SK-N-MC (cell line): ENCODE results near the gene SLC23A1.
"Not testable (repeated sequence)": the region's sequence is repeated elsewhere in the genome, so short reads cannot be mapped to it uniquely, and the experiment has no call there.

ENCODE experiments used
- DNase-seq: peaks from one replicate; pipeline ENCODE4 v3.0.0-alpha.2; 2011; ENCODE audit warnings: low read depth, low spot score
- H3K27ac ChIP-seq: fragments of 200-600 bp; sonication (generic); 2 replicates; pipeline ENCODE4 v1.5.1; 2016; ENCODE audit warnings: mixed run types
- H3K36me3 ChIP-seq: fragments of 200-600 bp; sonication (generic); 2 replicates; pipeline ENCODE4 v1.6.1; 2017; ENCODE audit warnings: antibody characterized with exemption, low read length, mixed read lengths; ENCODE audit not compliant: insufficient read depth
- H3K4me3 ChIP-seq: fragments of 200-600 bp; sonication (generic); 2 replicates; pipeline ENCODE4 v1.5.1; 2016
- H3K9ac ChIP-seq: fragments of 200-600 bp; sonication (generic); 2 replicates; pipeline ENCODE4 v1.8.0; 2017; ENCODE audit warnings: mixed run types, mixed read lengths; ENCODE audit not compliant: insufficient read length
- H3K9me3 ChIP-seq: fragments of 200-600 bp; sonication (generic); 2 replicates; pipeline ENCODE4 v1.6.1; 2017; ENCODE audit warnings: low read depth, mild to moderate bottlenecking, antibody characterized with exemption, low read length, moderate library complexity, mixed read lengths
- EZH2 ChIP-seq: fragments of 200-600 bp; sonication (generic); IDR thresholded peaks from one replicate; pipeline ENCODE4 v1.6.1; 2017; ENCODE audit warnings: antibody characterized with exemption
- FOXP2 ChIP-seq: optimal IDR thresholded peaks from 2 replicates; pipeline ENCODE3; 2011; ENCODE audit warnings: mild to moderate bottlenecking, moderate library complexity; ENCODE audit not compliant: insufficient read depth; ENCODE audit errors: extremely low read length, control extremely low read depth
- POLR2AphosphoS5 ChIP-seq: IDR thresholded peaks from 2 replicates; pipeline ENCODE4 v1.6.1; 2012; ENCODE audit warnings: mild to moderate bottlenecking, low read depth, low read length, borderline replicate concordance

SLC23A1 gene

DNA sequence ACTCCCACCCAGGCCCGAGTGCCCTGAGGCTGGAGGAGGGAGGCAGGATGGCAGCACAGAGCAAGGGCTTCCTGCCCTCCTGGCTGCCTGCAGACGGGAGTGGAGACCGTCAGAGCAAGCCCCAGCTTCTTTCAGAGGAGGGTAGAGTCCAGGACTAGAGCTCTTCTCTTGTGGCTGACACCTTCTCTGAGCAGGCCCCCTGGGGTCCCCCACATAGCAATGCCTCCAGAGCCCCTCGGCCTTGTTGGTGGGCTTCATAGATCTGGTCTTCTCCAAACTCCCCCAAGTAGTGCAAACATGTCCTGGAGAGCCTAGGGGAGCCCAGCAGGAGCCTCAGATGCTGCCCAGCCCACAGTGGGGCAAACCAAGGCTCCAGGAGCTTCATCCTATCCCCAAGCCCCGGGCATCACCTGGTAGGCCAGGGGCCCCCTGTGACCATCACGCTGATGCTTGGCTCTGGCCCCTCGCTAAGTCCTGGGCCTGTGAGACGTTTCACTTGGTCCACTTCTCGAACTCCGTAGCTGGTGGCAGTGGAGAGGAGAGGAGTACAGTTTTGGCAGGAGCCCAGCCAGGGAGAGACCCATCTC lies 4.6 kb upstream of the SLC23A1 start:
- no peak overlapping the region for H3K4me3 ChIP-seq
- TF ChIP-seq EZH2 (no peak), FOXP2 (no peak), POLR2AphosphoS5 (no peak)
- H3K9ac ChIP-seq = no peak overlapping the region
- H3K9me3 ChIP-seq = no peaks in the 10 kb centered on the region
- no peak overlapping the region for H3K27ac ChIP-seq
- no peaks in the 10 kb centered on the region for H3K36me3 ChIP-seq
- DNase-seq = no peak

DNA sequence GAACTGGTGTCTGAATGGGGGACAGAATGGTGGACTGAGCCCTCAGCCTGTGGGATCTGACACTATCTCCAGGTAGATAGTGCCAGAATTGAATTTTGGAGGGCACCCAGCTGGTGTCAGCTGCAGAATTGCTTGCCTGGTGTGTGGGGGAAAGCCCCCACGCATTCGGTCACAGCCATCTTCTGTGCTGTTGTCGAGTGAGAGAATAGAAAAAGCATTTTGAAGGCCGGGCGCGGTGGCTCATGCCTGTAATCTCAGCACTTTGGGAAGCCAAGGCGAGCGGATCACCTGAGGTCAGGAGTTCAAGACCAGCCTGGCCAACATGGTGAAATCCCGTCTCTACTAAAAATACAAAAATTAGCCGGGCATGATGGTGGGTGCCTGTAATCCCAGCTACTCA lies 3.9 kb upstream of the SLC23A1 start:
- H3K36me3 ChIP-seq, DNase-seq, H3K4me3 ChIP-seq, H3K9ac ChIP-seq, H3K27ac ChIP-seq, H3K9me3 ChIP-seq: not testable (repeated sequence)

DNA sequence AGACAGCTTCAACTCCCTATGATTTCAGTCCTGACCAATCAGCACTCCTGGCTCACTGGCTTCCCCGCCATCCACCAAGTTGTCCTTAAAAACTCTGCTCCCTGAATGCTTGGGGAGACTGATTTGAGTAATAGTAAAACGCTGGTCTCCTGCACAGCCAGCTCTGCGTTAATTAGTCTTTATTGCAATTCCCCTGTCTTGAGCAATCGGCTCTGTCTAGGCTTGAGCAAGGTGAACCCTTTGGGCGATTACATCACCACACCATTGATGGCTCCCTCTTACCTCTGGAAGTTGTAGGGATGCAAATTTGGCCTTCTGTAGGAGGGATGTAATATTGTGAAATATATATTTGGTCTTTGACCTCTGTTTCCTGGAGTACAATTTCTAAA lies 2.9 kb upstream of the SLC23A1 start:
- no peak overlapping the region for H3K27ac ChIP-seq
- H3K36me3 ChIP-seq = no peaks in the 10 kb centered on the region

DNA sequence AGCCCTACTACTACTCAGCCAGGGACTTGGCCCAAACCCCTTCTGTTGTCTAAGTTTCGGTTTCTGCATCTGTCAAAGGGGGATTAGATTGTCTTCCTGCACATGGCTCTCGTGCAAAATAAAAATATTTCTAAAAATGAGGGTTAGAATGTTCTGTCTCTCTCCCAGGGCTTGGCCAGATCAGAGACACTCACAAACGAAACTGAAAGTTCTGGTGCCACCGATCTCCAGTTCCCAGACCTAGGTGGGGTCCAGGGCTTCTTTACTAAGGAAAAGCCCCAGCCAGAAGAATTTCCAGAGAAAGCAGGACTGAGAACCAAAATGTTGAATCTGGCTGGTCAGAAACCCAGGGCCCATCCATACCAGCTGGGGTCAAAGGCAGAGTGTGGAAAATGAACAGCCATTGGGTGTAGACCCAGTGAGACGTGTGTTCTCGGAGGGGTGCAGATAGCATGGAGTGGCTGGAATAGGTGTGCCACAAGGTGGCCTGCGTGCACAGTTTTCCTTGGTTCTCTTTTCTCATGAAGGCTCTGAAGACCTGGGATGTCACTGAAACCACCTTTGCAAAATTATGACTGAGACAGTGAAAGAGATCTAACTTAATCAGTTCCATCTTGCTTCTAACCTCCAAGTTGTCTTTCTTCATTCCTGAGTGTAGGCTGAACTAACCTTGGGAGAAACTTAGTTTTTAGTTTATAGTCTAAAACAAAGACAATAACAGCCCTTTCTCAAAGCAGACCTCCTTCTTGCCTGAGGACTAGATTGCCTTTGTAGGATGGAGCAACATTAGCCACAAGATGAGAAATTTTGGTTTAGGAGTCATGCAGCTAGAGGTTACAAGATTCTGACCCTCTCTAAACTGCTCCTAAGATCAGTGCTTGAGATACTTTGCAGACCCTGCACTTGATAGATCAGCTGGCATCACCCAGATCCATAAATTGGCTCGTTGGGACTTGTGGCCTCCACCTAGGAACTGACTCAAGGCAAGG lies 2.3 kb upstream of the SLC23A1 start:
- no peaks in the 10 kb centered on the region for H3K36me3 ChIP-seq
- H3K9me3 ChIP-seq = no peaks in the 10 kb centered on the region
- TF ChIP-seq POLR2AphosphoS5 (no peak), EZH2 (no peak), FOXP2 (no peak)
- H3K4me3 ChIP-seq = no peak overlapping the region
- no peak overlapping the region for H3K9ac ChIP-seq
- H3K27ac ChIP-seq = no peak overlapping the region
- no peak for DNase-seq

More for the DNA sequence above, 2.9 kb upstream of the SLC23A1 start:
- H3K9ac ChIP-seq = no peak overlapping the region
- no peak overlapping the region for H3K4me3 ChIP-seq
- DNase-seq = no peak
- TF ChIP-seq FOXP2 = no peak
- no peak for TF ChIP-seq EZH2
- TF ChIP-seq POLR2AphosphoS5 = no peak
- H3K9me3 ChIP-seq = no peaks in the 10 kb centered on the region

DNA sequence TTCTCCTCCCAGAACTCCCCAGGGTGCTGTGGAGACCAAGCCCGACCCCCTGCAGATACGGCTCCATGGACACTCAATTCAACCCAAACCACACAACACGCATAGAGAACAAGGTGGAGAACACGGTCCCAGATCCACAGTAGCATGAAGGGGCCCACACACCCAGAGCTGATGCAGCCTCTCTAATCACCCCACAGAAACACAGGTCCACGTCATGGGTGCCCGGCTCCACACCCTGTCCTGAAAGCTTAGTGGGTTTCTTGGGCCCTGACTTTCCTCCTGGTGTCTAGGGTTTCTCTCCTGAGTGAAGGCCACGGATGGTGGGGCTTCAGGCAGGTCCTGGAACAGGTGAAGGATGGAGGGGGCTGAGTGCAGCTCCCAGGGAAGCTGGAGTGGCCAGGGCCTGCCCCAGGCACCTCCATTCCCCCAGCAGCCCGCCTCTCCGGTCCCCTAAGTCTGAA lies 1.5 kb upstream of the SLC23A1 start:
- Histone ChIP-seq H3K9ac (no peak overlapping the region), H3K27ac (no peak overlapping the region), H3K36me3 (no peaks in the 10 kb centered on the region), H3K4me3 (no peak overlapping the region), H3K9me3 (no peaks in the 10 kb centered on the region)
- DNase-seq = no peak
- TF ChIP-seq EZH2 (no peak), FOXP2 (no peak), POLR2AphosphoS5 (no peak)

DNA sequence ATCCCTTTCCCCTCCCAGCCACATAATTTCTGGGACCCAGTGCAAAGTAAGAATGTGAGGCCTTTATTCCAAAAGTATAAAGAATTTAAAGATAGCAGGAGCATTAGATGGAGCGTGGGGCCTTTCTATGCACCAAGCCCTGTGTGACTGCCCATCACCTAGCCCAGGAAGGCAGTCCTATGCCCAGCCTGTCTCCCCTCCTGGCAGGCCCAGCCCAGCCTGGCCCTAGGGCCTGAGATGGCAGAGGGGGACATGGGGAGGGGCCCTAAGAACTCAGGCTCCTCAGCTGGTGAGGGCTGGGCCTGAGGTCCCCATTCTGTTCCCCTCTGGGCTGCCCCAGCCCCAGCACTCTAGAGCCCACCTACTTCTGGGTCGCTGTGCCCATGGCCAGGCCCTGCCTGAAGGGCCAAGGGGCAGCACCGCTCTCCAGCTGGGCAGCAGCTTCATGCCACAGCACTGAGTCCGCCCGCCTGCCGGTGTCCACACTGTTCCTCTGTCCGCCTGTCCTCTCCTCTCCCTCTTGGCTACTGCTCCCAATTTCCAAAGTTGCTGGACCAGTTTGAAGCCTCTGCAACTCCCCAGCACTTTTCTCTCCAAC lies 995 bp upstream of the SLC23A1 start:
- DNase-seq = no peak
- H3K4me3 ChIP-seq = no peak overlapping the region
- H3K9ac ChIP-seq = no peak overlapping the region
- no peaks in the 10 kb centered on the region for H3K9me3 ChIP-seq
- H3K36me3 ChIP-seq = no peaks in the 10 kb centered on the region
- no peak overlapping the region for H3K27ac ChIP-seq
- TF ChIP-seq POLR2AphosphoS5 (no peak), FOXP2 (no peak), EZH2 (no peak)

DNA sequence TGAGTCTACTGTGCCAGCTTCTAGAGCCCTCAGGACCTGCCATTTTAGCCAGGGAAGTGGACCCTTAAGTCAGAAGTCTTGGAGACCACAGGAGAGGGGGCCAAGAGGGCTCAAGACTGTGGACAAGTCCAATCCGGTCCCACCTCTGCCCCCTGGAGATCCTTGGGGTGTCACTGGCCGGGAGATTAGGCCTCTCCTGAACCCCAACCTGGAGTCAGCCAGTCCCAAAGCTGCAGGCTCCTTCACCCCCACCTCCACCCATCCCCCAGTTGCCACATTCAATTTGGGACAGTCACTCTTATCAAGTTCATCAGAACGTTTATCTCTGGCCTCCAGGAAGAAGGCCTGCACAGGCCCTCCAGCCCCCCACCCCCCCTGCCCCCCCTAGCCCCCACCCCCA lies 290 bp downstream of the SLC23A1 start:
- Histone ChIP-seq H3K9me3 (no peaks in the 10 kb centered on the region), H3K4me3 (no peak overlapping the region), H3K9ac (no peak overlapping the region), H3K27ac (no peak overlapping the region), H3K36me3 (no peaks in the 10 kb centered on the region)
- TF ChIP-seq POLR2AphosphoS5 = no peak
- no peak for TF ChIP-seq EZH2
- no peak for TF ChIP-seq FOXP2
- DNase-seq = no peak
